Measurements from ENCODE around the gene GLRX. TPM values are rescaled to one million over a fixed set of nuclear protein-coding genes. Genes with fewer than 3 reads are reported as not detected.

The GLRX gene
- total and polyA plus RNA-seq, 2 experiments from 2014 or later, result 15.7 to 51.1 TPM

GRCh38 chr5:95830226-95830625 lies 7.7 kb upstream of the GLRX start:
- Histone ChIP-seq H3K27ac (no peak overlapping the region), H3K4me1 (ENCODE audit: low read depth) (peaks cover 7% of the 10 kb centered on the region), H3K9me3 (ENCODE audit: low read depth) (no peaks in the 10 kb centered on the region), H3K4me3 (no peak overlapping the region), H3K27me3 (no peaks in the 10 kb centered on the region), H3K36me3 (no peaks in the 10 kb centered on the region)
- DNase-seq (ENCODE audit: low read depth in 1 of 2, low spot score in 1 of 2), result no peak
- no peak for TF ChIP-seq CTCF (IDR thresholded peaks at IDR 0.05; ENCODE audit: low read depth, low read length)

GRCh38 chr5:95827892-95828246 lies 5.3 kb upstream of the GLRX start:
- TF ChIP-seq CTCF (IDR thresholded peaks at IDR 0.05; ENCODE audit: low read depth, low read length), result no peak
- H3K27ac ChIP-seq, result no peak overlapping the region

GRCh38 chr5:95826949-95827891 lies 4.7 kb upstream of the GLRX start:
- H3K36me3 ChIP-seq, result no peaks in the 10 kb centered on the region
- no peak for TF ChIP-seq CTCF (IDR thresholded peaks at IDR 0.05; ENCODE audit: low read depth, low read length)
- peaks cover 13% of the 10 kb centered on the region for H3K4me1 ChIP-seq (ENCODE audit: low read depth)
- no peak for DNase-seq (ENCODE audit: low read depth in 1 of 2, low spot score in 1 of 2)
- no peak overlapping the region for H3K27ac ChIP-seq
- no peaks in the 10 kb centered on the region for H3K9me3 ChIP-seq (ENCODE audit: low read depth)
- no peaks in the 10 kb centered on the region for H3K27me3 ChIP-seq
- H3K4me3 ChIP-seq, result no peak overlapping the region

More at GRCh38 chr5:95827892-95828246, 5.3 kb upstream of the GLRX start:
- Histone ChIP-seq H3K4me3 (no peak overlapping the region), H3K4me1 (ENCODE audit: low read depth) (peaks cover 13% of the 10 kb centered on the region), H3K27me3 (no peaks in the 10 kb centered on the region), H3K9me3 (ENCODE audit: low read depth) (no peaks in the 10 kb centered on the region), H3K36me3 (no peaks in the 10 kb centered on the region)
- DNase-seq (ENCODE audit: low read depth in 1 of 2, low spot score in 1 of 2), result no peak

DNA sequence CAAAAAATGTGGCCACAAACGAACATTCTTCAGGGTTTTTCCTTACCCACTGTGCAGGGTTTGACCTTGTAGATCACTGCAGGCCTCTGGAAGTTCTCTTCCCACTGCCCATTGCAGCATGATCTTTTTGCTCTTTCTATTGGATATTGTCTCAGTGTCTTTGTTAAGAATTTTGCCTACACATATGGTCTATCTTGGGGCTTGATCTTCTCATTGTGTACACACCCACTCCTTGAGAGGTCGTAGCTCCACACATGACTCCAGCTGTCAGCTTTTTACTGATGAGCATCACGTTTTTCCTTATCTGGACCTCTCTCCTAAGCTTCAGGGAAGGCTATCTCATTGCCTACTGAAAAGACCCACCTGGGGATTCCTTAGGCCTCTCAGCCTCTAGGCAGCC lies 3.0 kb upstream of the GLRX start:
- Histone ChIP-seq H3K4me3 (no peak overlapping the region), H3K4me1 (ENCODE audit: low read depth) (peaks cover 22% of the 10 kb centered on the region), H3K9me3 (ENCODE audit: low read depth) (no peaks in the 10 kb centered on the region), H3K36me3 (no peaks in the 10 kb centered on the region), H3K27ac (no peak overlapping the region), H3K27me3 (no peaks in the 10 kb centered on the region)
- TF ChIP-seq CTCF (IDR thresholded peaks at IDR 0.05; ENCODE audit: low read depth, low read length), result no peak
- no peak for DNase-seq (ENCODE audit: low read depth in 1 of 2, low spot score in 1 of 2)

GRCh38 chr5:95824747-95825146 lies 2.2 kb upstream of the GLRX start:
- Histone ChIP-seq H3K4me1 (ENCODE audit: low read depth) (peaks cover 22% of the 10 kb centered on the region), H3K9me3 (ENCODE audit: low read depth) (no peaks in the 10 kb centered on the region), H3K4me3 (no peak overlapping the region), H3K27ac (peak overlapping the region; percentile 53), H3K36me3 (no peaks in the 10 kb centered on the region), H3K27me3 (no peaks in the 10 kb centered on the region)
- no peak for TF ChIP-seq CTCF (IDR thresholded peaks at IDR 0.05; ENCODE audit: low read depth, low read length)
- no peak for DNase-seq (ENCODE audit: low read depth in 1 of 2, low spot score in 1 of 2)

Measured in cardiac muscle cell (in vitro differentiated cells and primary cell).